ENCODE measurements around the gene MAP3K20. TPM values are rescaled to one million over a fixed set of nuclear protein-coding genes. Genes with fewer than 3 reads are reported as not detected.
A peak's percentile ranks its signal among the peaks of the same experiment; 100 is the strongest.
"Not testable (repeated sequence)": the region's sequence is repeated elsewhere in the genome, so short reads cannot be mapped to it uniquely, and the experiment has no call there.

The MAP3K20 gene
- total RNA-seq, 4 donors from 2014 or later: 24.1 to 34.5 (median 25.6) TPM

GRCh38 chr2:173124441-173124840, 48.8 kb downstream of the MAP3K20 start:
- Histone ChIP-seq H3K36me3 (no peaks in the 10 kb centered on the region), H3K27ac (no peak overlapping the region), H3K9me3 (no peaks in the 10 kb centered on the region), H3K4me1 (peaks cover 6 to 11% of the 10 kb centered on the region in 2 donors), H3K27me3 (no peaks in the 10 kb centered on the region), H3K4me3 (replicated peaks in 1 of 3) (no peak overlapping the region)
- peak in 1 of 2 donors; percentile 18 for DNase-seq
- TF ChIP-seq CTCF (IDR thresholded peaks at IDR 0.05) (no peak), POLR2A (IDR thresholded peaks at IDR 0.05) (no peak)
- 90 to 93% methylated on average over 3 of the region's 3 CpGs for WGBS, 2 donors
- intact Hi-C loops (cut with DNase I): no loop called here

- Histone ChIP-seq H3K4me1 (peaks cover 0 to 5% of the 10 kb centered on the region in 2 donors), H3K4me3 (replicated peaks in 1 of 3) (no peak overlapping the region), H3K36me3 (no peaks in the 10 kb centered on the region), H3K9me3 (no peaks in the 10 kb centered on the region), H3K27ac (no peak overlapping the region), H3K27me3 (no peaks in the 10 kb centered on the region)
- DNase-seq: no peak
- intact Hi-C loops (cut with DNase I): no loop called here
- TF ChIP-seq POLR2A (IDR thresholded peaks at IDR 0.05) (no peak), CTCF (IDR thresholded peaks at IDR 0.05) (no peak)
- 83 to 87% methylated on average over 1 of the region's 1 CpG for WGBS, 2 donors
These were observed 51.2 kb downstream of the MAP3K20 start for GRCh38 chr2:173126819-173127218.

GRCh38 chr2:173128132-173128531, 52.5 kb downstream of the MAP3K20 start:
- H3K36me3 ChIP-seq; H3K9me3 ChIP-seq; intact Hi-C loops (cut with DNase I); H3K4me1 ChIP-seq; H3K27me3 ChIP-seq; H3K27ac ChIP-seq; H3K4me3 ChIP-seq (replicated peaks in 1 of 3); DNase-seq: not testable (repeated sequence)
- 97% methylated on average over 5 of the region's 5 CpGs for WGBS, 2 donors

GRCh38 chr2:173130496-173131465, 55.1 kb downstream of the MAP3K20 start:
- Histone ChIP-seq H3K9me3 (no peaks in the 10 kb centered on the region), H3K27ac (no peak overlapping the region), H3K27me3 (no peaks in the 10 kb centered on the region), H3K36me3 (no peaks in the 10 kb centered on the region), H3K4me1 (no peaks in the 10 kb centered on the region), H3K4me3 (replicated peaks in 1 of 3) (no peak overlapping the region)
- WGBS, 2 donors: 67 to 70% methylated on average over 6 of the region's 6 CpGs
- intact Hi-C loops (cut with DNase I): no loop called here
- no peak for DNase-seq
- TF ChIP-seq POLR2A (IDR thresholded peaks at IDR 0.05): no peak
- no peak for TF ChIP-seq CTCF (IDR thresholded peaks at IDR 0.05)

GRCh38 chr2:173132531-173132930, 56.9 kb downstream of the MAP3K20 start:
- H3K36me3 ChIP-seq: no peaks in the 10 kb centered on the region
- DNase-seq: no peak
- no peaks in the 10 kb centered on the region for H3K27me3 ChIP-seq
- no peaks in the 10 kb centered on the region for H3K9me3 ChIP-seq
- intact Hi-C loops (cut with DNase I): no loop called here
- TF ChIP-seq CTCF (IDR thresholded peaks at IDR 0.05) (no peak), POLR2A (IDR thresholded peaks at IDR 0.05) (no peak)
- H3K4me3 ChIP-seq (replicated peaks in 1 of 3): no peak overlapping the region
- no peak overlapping the region for H3K27ac ChIP-seq
- WGBS, 2 donors: 85 to 86% methylated on average over 1 of the region's 1 CpG
- no peaks in the 10 kb centered on the region for H3K4me1 ChIP-seq

Measured in thyroid gland (tissue), 4 donors.